ENCODE data around the gene ZNF574. TPM values are rescaled to one million over a fixed set of nuclear protein-coding genes. Genes with fewer than 3 reads are reported as not detected.

Gene ZNF574
- total RNA-seq, 1 experiment from 2014 or later = 35.6 TPM

DNA sequence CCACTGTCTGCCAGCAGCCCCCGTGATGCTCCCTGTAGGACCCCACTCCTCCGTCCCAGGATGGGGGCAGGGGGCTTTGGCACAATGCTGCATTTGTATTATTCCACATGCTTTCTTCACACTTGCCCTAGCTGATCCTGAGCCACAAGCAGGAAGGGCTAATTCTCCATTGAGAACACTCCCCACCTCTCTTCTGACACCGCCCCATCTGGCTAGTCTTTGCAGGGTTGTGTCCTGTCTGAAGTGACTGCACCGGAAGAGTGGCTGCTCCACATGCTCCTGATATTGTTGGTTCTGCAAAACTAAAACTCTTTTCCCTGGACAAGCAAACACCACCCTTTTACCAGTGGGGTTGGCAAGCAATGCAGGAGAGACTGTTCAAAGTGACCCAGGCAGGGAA, 18.0 kb downstream of the ZNF574 start:
- H3K9ac ChIP-seq (ENCODE audit: extremely low read depth, insufficient read length, low read length) = no peak overlapping the region
- Mint-ChIP-seq H3K27ac (no peak overlapping the region), H3K4me1 (peaks cover 8 to 39% of the 10 kb centered on the region in 2 experiments), H3K9me3 (no peaks in the 10 kb centered on the region), H3K4me3 (no peak overlapping the region; a peak in 1 of 5 replicates), H3K27me3 (ENCODE audit: low read depth) (peaks cover 19% of the 10 kb centered on the region), H3K36me3 (ENCODE audit: insufficient read depth in 1 of 3, low read depth in 3 of 3) (no peaks in the 10 kb centered on the region; a peak in 1 of 7 replicates)
- no peaks in the 10 kb centered on the region for H3K23me2 ChIP-seq (ENCODE audit: insufficient read length, low read depth, low read length, poor library complexity, severe bottlenecking)
- no peaks in the 10 kb centered on the region for H4K20me1 ChIP-seq (ENCODE audit: control insufficient read depth, insufficient read depth, insufficient read length)
- H4K5ac ChIP-seq (ENCODE audit: insufficient read length, low read depth, low read length) = no peak overlapping the region
- no peaks in the 10 kb centered on the region for H3K79me2 ChIP-seq (ENCODE audit: insufficient read depth, low read length)
- H3K18ac ChIP-seq (ENCODE audit: insufficient read length, low read depth, low read length) = no peak overlapping the region
- no peak overlapping the region for H2BK120ac ChIP-seq (ENCODE audit: low read depth, low read length, poor library complexity, severe bottlenecking)
- no peaks in the 10 kb centered on the region for H3K27me3 ChIP-seq (ENCODE audit: insufficient read depth, low read length)
- no peak overlapping the region for H3K4me2 ChIP-seq (ENCODE audit: insufficient read depth, insufficient read length, low read length)
- H4K91ac ChIP-seq (ENCODE audit: insufficient read length, low read depth, low read length) = no peak overlapping the region
- no peak overlapping the region for H3K14ac ChIP-seq (ENCODE audit: insufficient read depth, low read length)
- no peak overlapping the region for H2AK5ac ChIP-seq (ENCODE audit: insufficient read length, low read length)
- H3T11ph ChIP-seq (ENCODE audit: low read length) = no peak overlapping the region
- TF ChIP-seq, protein P1, sequence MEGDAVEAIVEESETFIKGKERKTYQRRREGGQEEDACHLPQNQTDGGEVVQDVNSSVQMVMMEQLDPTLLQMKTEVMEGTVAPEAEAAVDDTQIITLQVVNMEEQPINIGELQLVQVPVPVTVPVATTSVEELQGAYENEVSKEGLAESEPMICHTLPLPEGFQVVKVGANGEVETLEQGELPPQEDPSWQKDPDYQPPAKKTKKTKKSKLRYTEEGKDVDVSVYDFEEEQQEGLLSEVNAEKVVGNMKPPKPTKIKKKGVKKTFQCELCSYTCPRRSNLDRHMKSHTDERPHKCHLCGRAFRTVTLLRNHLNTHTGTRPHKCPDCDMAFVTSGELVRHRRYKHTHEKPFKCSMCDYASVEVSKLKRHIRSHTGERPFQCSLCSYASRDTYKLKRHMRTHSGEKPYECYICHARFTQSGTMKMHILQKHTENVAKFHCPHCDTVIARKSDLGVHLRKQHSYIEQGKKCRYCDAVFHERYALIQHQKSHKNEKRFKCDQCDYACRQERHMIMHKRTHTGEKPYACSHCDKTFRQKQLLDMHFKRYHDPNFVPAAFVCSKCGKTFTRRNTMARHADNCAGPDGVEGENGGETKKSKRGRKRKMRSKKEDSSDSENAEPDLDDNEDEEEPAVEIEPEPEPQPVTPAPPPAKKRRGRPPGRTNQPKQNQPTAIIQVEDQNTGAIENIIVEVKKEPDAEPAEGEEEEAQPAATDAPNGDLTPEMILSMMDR (conservative IDR thresholded peaks at IDR 0.05) = no peak
- H3K27ac ChIP-seq (ENCODE audit: insufficient read length, low read depth, low read length) = no peak overlapping the region
- no peak overlapping the region for H2BK5ac ChIP-seq (ENCODE audit: insufficient read length, low read length)
- no CpG with 5 or more reads among the region's 4 CpGs for whole genome bisulfite sequencing (ENCODE audit: extremely low coverage, insufficient read length, low lambda C conversion rate)
- H3K9me3 ChIP-seq (ENCODE audit: control insufficient read depth, low read depth, low read length) = no peaks in the 10 kb centered on the region
- no peak overlapping the region for H4K8ac ChIP-seq (replicated peaks; ENCODE audit: insufficient read length, low read depth, low read length)
- no peak overlapping the region for H2BK12ac ChIP-seq (ENCODE audit: insufficient read length, low read depth, low read length)
- H2BK20ac ChIP-seq (ENCODE audit: low read depth, low read length, poor library complexity, severe bottlenecking) = no peak overlapping the region
- no peak for DNase-seq
- no peak overlapping the region for H3K56ac ChIP-seq (ENCODE audit: insufficient read length, low read depth, low read length)
- no peak overlapping the region for H2BK15ac ChIP-seq (ENCODE audit: low read depth, low read length)
- H2AFZ ChIP-seq (ENCODE audit: low read length) = no peak overlapping the region
- no peak overlapping the region for H3K23ac ChIP-seq (ENCODE audit: insufficient read length, low read depth, low read length)
- no peaks in the 10 kb centered on the region for H3K79me1 ChIP-seq (ENCODE audit: insufficient read depth, low read depth, low read length, poor library complexity, severe bottlenecking)
- no peaks in the 10 kb centered on the region for H3K4me1 ChIP-seq (ENCODE audit: insufficient read depth, low read length)
- H3K4ac ChIP-seq (ENCODE audit: low read depth, low read length) = no peak overlapping the region

Measured in H9 (cell line).